SKM-1 treated with dmso at 0.1 percent for 144 hours (cell line): ENCODE measurements around the gene WDR48.

Source experiments
- DNase-seq: peaks from one replicate; lab custom pipeline; 2025; ENCODE audit not compliant: unreplicated experiment; lab: John Stamatoyannopoulos, UW

WDR48 gene

GRCh38 chr3:39118931-39119660, 67.3 kb downstream of the WDR48 start:
- DNase-seq = no peak

GRCh38 chr3:39121621-39122020, 69.8 kb downstream of the WDR48 start:
- no peak for DNase-seq

GRCh38 chr3:39122813-39123212, 71.0 kb downstream of the WDR48 start:
- DNase-seq = no peak

- no peak for DNase-seq
Measured at GRCh38 chr3:39124876-39125840, 73.3 kb downstream of the WDR48 start.

- no peak for DNase-seq
Measured at GRCh38 chr3:39125841-39126500, 74.2 kb downstream of the WDR48 start.

- peak; percentile 68 for DNase-seq
Measured at GRCh38 chr3:39126532-39127071, 74.8 kb downstream of the WDR48 start.

- no peak for DNase-seq
Measured at GRCh38 chr3:39127269-39127907, 75.6 kb downstream of the WDR48 start.

- no peak for DNase-seq
Measured at GRCh38 chr3:39127908-39128304, 76.1 kb downstream of the WDR48 start.

- no peak for DNase-seq
Measured at GRCh38 chr3:39128951-39129350, 77.1 kb downstream of the WDR48 start.

- DNase-seq = no peak
Measured at GRCh38 chr3:39130026-39130425, 78.2 kb downstream of the WDR48 start.

- DNase-seq = no peak
Measured at GRCh38 chr3:39130693-39131265, 79.0 kb downstream of the WDR48 start.

GRCh38 chr3:39132096-39133092, 80.6 kb downstream of the WDR48 start:
- no peak for DNase-seq

- no peak for DNase-seq
Measured at GRCh38 chr3:39133093-39133490, 81.3 kb downstream of the WDR48 start.

GRCh38 chr3:39133822-39134221, 82.0 kb downstream of the WDR48 start:
- DNase-seq = no peak

- no peak for DNase-seq
Measured at GRCh38 chr3:39134305-39134704, 82.5 kb downstream of the WDR48 start.

- DNase-seq = no peak
Measured at GRCh38 chr3:39135170-39135805, 83.5 kb downstream of the WDR48 start.

- no peak for DNase-seq
Measured at GRCh38 chr3:39136533-39137434, 85.0 kb downstream of the WDR48 start.

- DNase-seq = no peak
Measured at GRCh38 chr3:39137435-39137936, 85.7 kb downstream of the WDR48 start.
